ENCODE results near the gene CCK.

- no peak for TF ChIP-seq EP300 (conservative IDR thresholded peaks at IDR 0.05; ENCODE audit: poor library complexity, severe bottlenecking)
- no peak for TF ChIP-seq CTCF (IDR thresholded peaks at IDR 0.05; ENCODE audit: poor library complexity, severe bottlenecking)
- TF ChIP-seq EZH2 (IDR thresholded peaks at IDR 0.05; ENCODE audit: borderline replicate concordance, insufficient read depth, low read length, poor library complexity, severe bottlenecking), result no peak
- no peak for TF ChIP-seq POLR2AphosphoS5 (IDR thresholded peaks at IDR 0.05)
- TF ChIP-seq RAD21 (conservative IDR thresholded peaks at IDR 0.05), result no peak
- no peak for TF ChIP-seq SMC3 (conservative IDR thresholded peaks at IDR 0.05; ENCODE audit: poor library complexity)
- TF ChIP-seq REST (IDR thresholded peaks at IDR 0.05; ENCODE audit: borderline replicate concordance), result no peak
- TF ChIP-seq MXI1 (conservative IDR thresholded peaks at IDR 0.05; ENCODE audit: poor library complexity, severe bottlenecking), result no peak
Measured at GRCh38 chr3:42264399-42265058, 1.5 kb downstream of the CCK start.
